Measurements from ENCODE around the gene RAD51AP1.
A peak's percentile ranks its signal among the peaks of the same experiment; 100 is the strongest.

Gene RAD51AP1

GRCh38 chr12:4567073-4567881 lies 28.6 kb downstream of the RAD51AP1 start:
- no peak for TF ChIP-seq CTCF (IDR thresholded peaks at IDR 0.05; ENCODE audit: extremely low read depth, insufficient read depth, missing control alignments)

GRCh38 chr12:4569261-4569660 lies 30.6 kb downstream of the RAD51AP1 start:
- DNase-seq (ENCODE audit: low spot score): no peak
- no peak for TF ChIP-seq CTCF (IDR thresholded peaks at IDR 0.05; ENCODE audit: extremely low read depth, insufficient read depth, missing control alignments)
- in situ Hi-C loops (cut with MboI; ENCODE audit: low pct_unique_long_range_greater_than_20kb, low sequenced_read_pairs, unreplicated experiment): no loop called here

More at GRCh38 chr12:4567073-4567881, 28.6 kb downstream of the RAD51AP1 start:
- in situ Hi-C loops (cut with MboI; ENCODE audit: low pct_unique_long_range_greater_than_20kb, low sequenced_read_pairs, unreplicated experiment): no loop called here
- no peak for DNase-seq (ENCODE audit: low spot score)

- no peak for DNase-seq (ENCODE audit: low spot score)
- no peak for TF ChIP-seq CTCF (IDR thresholded peaks at IDR 0.05; ENCODE audit: extremely low read depth, insufficient read depth, missing control alignments)
- in situ Hi-C loops (cut with MboI; ENCODE audit: low pct_unique_long_range_greater_than_20kb, low sequenced_read_pairs, unreplicated experiment): no loop called here
These were observed 34.0 kb downstream of the RAD51AP1 start for GRCh38 chr12:4572680-4573079.

- peak; percentile 49 for DNase-seq (ENCODE audit: low spot score)
- in situ Hi-C loops (cut with MboI; ENCODE audit: low pct_unique_long_range_greater_than_20kb, low sequenced_read_pairs, unreplicated experiment): no loop called here
- TF ChIP-seq CTCF (IDR thresholded peaks at IDR 0.05; ENCODE audit: extremely low read depth, insufficient read depth, missing control alignments): peak; percentile 53
These were observed 40.8 kb downstream of the RAD51AP1 start for GRCh38 chr12:4579305-4580102.

GRCh38 chr12:4580281-4580688 lies 41.6 kb downstream of the RAD51AP1 start:
- in situ Hi-C loops (cut with MboI; ENCODE audit: low pct_unique_long_range_greater_than_20kb, low sequenced_read_pairs, unreplicated experiment): no loop called here
- DNase-seq (ENCODE audit: low spot score): no peak
- no peak for TF ChIP-seq CTCF (IDR thresholded peaks at IDR 0.05; ENCODE audit: extremely low read depth, insufficient read depth, missing control alignments)

- in situ Hi-C loops (cut with MboI; ENCODE audit: low pct_unique_long_range_greater_than_20kb, low sequenced_read_pairs, unreplicated experiment): no loop called here
- no peak for DNase-seq (ENCODE audit: low spot score)
- no peak for TF ChIP-seq CTCF (IDR thresholded peaks at IDR 0.05; ENCODE audit: extremely low read depth, insufficient read depth, missing control alignments)
These were observed 45.6 kb downstream of the RAD51AP1 start for GRCh38 chr12:4584281-4584680.

All from GM13977 (cell line).